BJ (cell line): Measurements from ENCODE around the gene OSTF1. TPM values are rescaled to one million over a fixed set of nuclear protein-coding genes. Genes with fewer than 3 reads are reported as not detected.

Experiments used
- polyA plus RNA-seq: library from polyadenylated mRNA; depleted of rRNA; stranded (reverse); fragments of >200 nt; gene quantifications from 2 replicates; pipeline ENCODE4 v1.2.3, GENCODE V29; 2011; rRNA removed
- small RNA-seq: library from RNA; depleted of rRNA; stranded (forward); fragments of <200 nt; gene quantifications from one replicate; pipeline ENCODE3, GENCODE V24; 2012; ENCODE audit warnings: low replicate concordance, low read depth; ENCODE audit not compliant: insufficient read length

OSTF1 gene
- polyA plus RNA-seq, 1 experiment: 15.5 TPM

Small RNAs within 50 kb of the gene (small RNA-seq; reads per million reads assigned to genes)
- not detected for gene RF00019

Other genes with a start within 250 kb of the OSTF1 start
- 0.02 and 0.10 TPM in 2 replicates for gene TRPM6, start 200.6 kb upstream of the OSTF1 start, polyA plus RNA-seq
- gene C9orf40, start 135.6 kb upstream of the OSTF1 start, polyA plus RNA-seq: 1.0 and 2.2 TPM in 2 replicates
- 2.3 and 5.5 TPM in 2 replicates for gene CARNMT1, start 60.2 kb upstream of the OSTF1 start, polyA plus RNA-seq
- gene NMRK1, start 359 bp upstream of the OSTF1 start, polyA plus RNA-seq: 13.2 and 21.7 TPM in 2 replicates